CD4-positive, alpha-beta T cell treated with Interleukin-4 for 4 hours (primary cell): ENCODE results near the gene DNAJB4.
"Not testable (repeated sequence)": the region's sequence is repeated elsewhere in the genome, so short reads cannot be mapped to it uniquely, and the experiment has no call there.

Experiments used
- DNase-seq: peaks from one replicate; pipeline ENCODE4 v3.0.0-alpha.2; 2020

The DNAJB4 gene

GRCh38 chr1:78040484-78041089 lies 35.8 kb downstream of the DNAJB4 start:
- no peak for DNase-seq

- DNase-seq, result no peak
Measured at GRCh38 chr1:78043436-78043835, 38.7 kb downstream of the DNAJB4 start.

GRCh38 chr1:78044796-78045562 lies 40.2 kb downstream of the DNAJB4 start:
- DNase-seq, result no peak

GRCh38 chr1:78045563-78045925 lies 40.8 kb downstream of the DNAJB4 start:
- no peak for DNase-seq

- DNase-seq, result no peak
Measured at GRCh38 chr1:78045926-78046778, 41.4 kb downstream of the DNAJB4 start, which contains the start of gene GIPC2. Gene GIPC2, plus strand, starts transcription at chr1:78045966. Its CDS starts 129 bp downstream, at chr1:78046095.

GRCh38 chr1:78047106-78047505 lies 42.4 kb downstream of the DNAJB4 start:
- no peak for DNase-seq

- DNase-seq, result no peak
Measured at GRCh38 chr1:78047631-78048030, 42.9 kb downstream of the DNAJB4 start.

- DNase-seq, result no peak
Measured at GRCh38 chr1:78048446-78048845, 43.7 kb downstream of the DNAJB4 start.

GRCh38 chr1:78049396-78049795 lies 44.7 kb downstream of the DNAJB4 start:
- DNase-seq, result no peak

GRCh38 chr1:78051005-78051404 lies 46.3 kb downstream of the DNAJB4 start:
- DNase-seq, result no peak

GRCh38 chr1:78052685-78053405 lies 48.1 kb downstream of the DNAJB4 start:
- DNase-seq, result no peak

- DNase-seq, result no peak
Measured at GRCh38 chr1:78053498-78053897, 48.8 kb downstream of the DNAJB4 start.

GRCh38 chr1:78054559-78054958 lies 49.8 kb downstream of the DNAJB4 start:
- no peak for DNase-seq

- DNase-seq, result no peak
Measured at GRCh38 chr1:78054972-78055371, 50.2 kb downstream of the DNAJB4 start.

- no peak for DNase-seq
Measured at GRCh38 chr1:78055565-78056132, 50.9 kb downstream of the DNAJB4 start.

- DNase-seq, result no peak
Measured at GRCh38 chr1:78058670-78059069, 53.9 kb downstream of the DNAJB4 start.

- DNase-seq, result no peak
Measured at GRCh38 chr1:78060857-78061563, 56.3 kb downstream of the DNAJB4 start.

GRCh38 chr1:78061825-78062523 lies 57.2 kb downstream of the DNAJB4 start:
- DNase-seq, result no peak

- DNase-seq, result not testable (repeated sequence)
Measured at GRCh38 chr1:78064886-78065285, 60.1 kb downstream of the DNAJB4 start.
